Colon (tissue), 2 donors: ENCODE results near the gene EPAS1.

Experiments
- FAIRE-seq: peaks from 2 replicates; lab custom pipeline; 2012; peaks lifted over from hg19 to GRCh38; lab: Jason Lieb, UNC
- donor health status: control.
- donor health status: control.

The EPAS1 gene

DNA sequence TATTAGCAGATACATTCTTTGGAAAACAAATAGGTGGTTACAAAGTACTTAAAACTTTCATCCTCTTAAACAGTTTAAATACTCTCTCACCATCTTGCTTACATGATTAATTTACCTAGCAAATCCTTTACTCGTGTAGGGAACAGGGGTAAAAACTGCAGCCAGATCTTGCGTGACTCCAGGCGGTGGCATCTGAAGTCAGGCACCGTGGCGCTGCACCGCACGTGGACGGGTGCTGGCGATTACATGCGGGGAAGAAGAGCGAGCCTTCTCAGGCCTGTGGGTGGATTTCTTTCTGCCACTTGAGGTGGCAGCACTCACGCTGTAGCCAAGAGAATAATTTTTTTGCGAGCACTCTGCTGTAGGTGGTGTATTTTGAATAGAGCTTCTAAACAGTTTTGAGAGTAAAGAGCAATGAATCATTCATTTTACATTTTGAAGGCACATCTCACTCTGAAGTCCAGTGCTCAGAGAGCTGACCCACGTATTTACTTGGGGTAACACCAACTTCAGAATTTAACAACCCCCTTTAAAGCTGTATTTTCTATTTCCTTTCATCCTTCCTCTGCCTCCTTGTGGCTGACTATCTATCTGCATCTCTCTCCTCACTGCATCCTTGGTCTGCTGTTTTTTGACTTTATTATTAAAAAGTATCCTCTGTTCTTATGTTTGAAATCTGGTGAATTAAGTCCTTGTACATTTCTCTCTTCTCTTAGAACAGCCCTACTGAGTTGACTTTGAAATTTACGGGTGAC is 68.9 kb downstream of the EPAS1 start:
- FAIRE-seq = no peak

- no peak for FAIRE-seq
These were observed 69.5 kb downstream of the EPAS1 start for GRCh38 chr2:46366668-46367052.

- FAIRE-seq = no peak
These were observed 70.1 kb downstream of the EPAS1 start for GRCh38 chr2:46367286-46367685.

GRCh38 chr2:46368401-46368800 is 71.2 kb downstream of the EPAS1 start:
- no peak for FAIRE-seq

GRCh38 chr2:46369783-46370182 is 72.6 kb downstream of the EPAS1 start:
- FAIRE-seq = no peak

GRCh38 chr2:46371854-46372253 is 74.6 kb downstream of the EPAS1 start:
- no peak for FAIRE-seq

DNA sequence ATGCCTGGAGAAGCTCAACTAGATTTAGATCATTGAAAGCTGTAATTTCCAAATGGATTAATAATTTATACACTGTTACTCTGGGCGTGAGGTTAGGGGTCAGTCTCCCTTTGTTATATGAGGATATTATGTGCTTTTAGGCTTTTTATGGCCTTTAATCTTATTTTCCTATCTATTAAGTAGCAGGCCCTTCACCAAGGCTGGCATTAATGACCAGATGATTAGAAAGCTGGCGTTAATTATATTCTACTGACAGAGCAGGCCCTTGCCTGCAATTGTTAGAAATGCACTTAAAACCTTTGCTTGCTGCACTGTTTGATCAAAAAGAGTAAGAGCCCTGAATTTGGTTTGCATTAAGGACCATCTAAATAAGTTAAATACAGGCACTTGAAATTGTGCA is 75.3 kb downstream of the EPAS1 start:
- FAIRE-seq = no peak

DNA sequence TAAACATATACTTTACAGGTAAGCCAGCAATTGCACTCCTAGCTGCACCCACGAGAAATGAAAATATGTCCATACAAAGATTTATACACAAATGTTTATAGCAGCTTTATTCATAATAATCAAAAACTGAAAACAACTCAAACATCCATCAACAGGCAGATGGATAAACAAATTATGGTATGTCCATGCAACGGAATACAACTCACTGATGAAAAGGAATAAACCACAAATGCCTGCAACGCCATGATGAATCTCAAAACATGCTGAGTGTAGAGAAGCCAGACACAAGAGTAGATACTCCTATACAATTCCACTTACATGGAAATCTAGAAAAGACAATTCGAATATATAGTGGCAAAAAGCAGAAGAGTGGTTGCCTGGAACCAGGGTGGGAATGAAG is 76.0 kb downstream of the EPAS1 start:
- no peak for FAIRE-seq

- FAIRE-seq = no peak
These were observed 78.4 kb downstream of the EPAS1 start for GRCh38 chr2:46375566-46376125.

DNA sequence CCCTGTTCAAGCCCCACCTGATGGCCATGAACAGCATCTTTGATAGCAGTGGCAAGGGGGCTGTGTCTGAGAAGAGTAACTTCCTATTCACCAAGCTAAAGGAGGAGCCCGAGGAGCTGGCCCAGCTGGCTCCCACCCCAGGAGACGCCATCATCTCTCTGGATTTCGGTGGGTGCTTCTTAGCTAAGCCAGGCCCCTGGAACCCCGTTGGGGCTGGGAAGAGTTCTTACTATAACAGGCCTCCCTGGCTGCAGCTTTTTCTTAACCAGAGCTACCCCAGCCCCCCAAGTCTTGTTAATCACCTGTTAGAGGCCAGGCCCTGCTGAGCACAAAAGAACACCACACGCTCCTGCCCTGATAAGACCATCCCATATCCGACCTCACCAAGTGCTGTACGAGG is 79.4 kb downstream of the EPAS1 start:
- FAIRE-seq = no peak

- FAIRE-seq = no peak
These were observed 79.9 kb downstream of the EPAS1 start for GRCh38 chr2:46377101-46377581.

DNA sequence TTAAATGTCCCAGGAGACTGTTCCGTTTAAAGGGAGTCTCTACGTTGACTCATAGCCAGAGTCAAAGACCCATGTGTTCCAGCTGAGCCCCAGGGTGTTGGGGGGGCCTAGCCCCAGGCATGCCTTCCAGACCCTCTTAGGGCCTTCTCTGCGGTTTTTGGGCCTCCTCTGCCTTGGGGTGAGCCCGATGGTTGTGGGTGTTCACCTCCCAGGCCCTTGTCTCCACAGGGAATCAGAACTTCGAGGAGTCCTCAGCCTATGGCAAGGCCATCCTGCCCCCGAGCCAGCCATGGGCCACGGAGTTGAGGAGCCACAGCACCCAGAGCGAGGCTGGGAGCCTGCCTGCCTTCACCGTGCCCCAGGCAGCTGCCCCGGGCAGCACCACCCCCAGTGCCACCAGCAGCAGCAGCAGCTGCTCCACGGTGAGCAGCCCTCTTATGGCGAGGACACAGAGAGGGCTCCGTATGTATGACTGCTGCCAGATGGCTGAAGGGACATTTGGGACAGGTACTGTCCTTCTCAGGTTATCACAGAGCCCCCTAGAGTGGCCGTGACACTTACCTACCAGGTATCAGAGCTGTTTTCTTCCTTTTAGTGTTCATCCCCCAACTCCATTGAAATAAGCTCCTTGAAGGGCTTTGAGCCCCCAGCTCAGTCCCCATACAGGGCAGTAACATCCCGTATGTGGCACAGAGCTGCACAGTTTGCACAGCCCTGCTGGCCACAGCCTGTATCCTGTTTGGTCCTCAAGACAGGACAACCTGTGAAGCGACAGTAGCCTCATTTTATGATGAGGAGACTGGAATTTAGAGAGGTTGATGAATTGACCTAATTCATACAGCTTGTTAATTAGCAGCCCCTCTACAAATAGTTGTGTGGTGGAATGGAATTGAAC is 80.7 kb downstream of the EPAS1 start:
- FAIRE-seq = no peak

DNA sequence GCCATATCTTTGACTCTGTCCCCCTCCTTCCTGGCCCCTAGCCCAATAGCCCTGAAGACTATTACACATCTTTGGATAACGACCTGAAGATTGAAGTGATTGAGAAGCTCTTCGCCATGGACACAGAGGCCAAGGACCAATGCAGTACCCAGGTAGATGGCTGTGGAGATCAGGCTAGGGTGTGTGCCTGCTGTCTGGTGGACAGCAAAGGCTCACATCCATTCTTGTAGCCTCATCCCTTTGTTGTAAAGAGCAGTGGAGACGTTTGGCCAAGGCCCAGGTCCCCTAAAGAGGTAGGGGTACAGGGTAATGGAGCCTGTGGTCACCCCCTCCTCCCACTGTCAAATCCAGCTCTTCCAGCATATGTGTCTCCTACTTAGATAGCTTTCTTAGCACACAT is 81.4 kb downstream of the EPAS1 start:
- no peak for FAIRE-seq

DNA sequence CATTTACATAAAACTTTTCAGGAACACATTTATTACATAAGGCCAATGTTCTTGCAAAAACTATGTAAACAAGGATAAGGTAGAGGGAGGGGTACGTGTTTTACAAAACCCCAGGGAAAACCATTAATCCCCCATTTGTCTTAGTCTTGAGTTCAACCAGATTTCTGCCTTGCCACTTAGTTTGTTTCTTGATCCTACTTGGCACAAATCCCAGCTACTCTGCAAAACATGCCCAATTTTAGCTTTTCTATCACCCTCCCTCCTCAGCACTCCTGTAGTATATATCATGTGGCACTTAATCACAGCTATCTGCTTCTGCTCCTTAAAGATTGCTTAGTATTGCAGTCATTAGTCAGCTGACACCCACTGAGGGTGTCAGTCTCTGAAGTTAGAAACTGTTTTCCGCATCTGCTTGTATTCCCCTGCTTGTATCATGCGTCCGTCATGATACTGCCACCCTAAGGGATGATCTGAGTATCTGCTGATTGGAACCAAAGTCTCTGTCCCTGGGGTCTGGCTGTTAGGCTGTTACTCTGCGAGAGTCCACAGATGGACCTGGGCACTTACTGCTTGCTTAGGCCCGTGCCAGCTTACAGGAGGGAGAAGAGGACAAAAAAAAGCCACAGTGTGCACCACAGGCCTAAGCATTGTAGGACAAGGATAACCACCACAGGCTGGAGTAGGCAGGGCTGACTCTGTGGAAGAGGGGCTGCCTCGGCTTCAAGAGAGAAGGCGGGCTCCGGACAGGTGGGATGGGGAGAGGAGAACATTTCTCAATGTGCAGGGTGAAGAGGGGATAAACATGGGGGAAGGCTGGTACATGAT is 82.2 kb downstream of the EPAS1 start:
- no peak for FAIRE-seq

GRCh38 chr2:46380038-46380940 is 83.1 kb downstream of the EPAS1 start:
- FAIRE-seq = no peak

DNA sequence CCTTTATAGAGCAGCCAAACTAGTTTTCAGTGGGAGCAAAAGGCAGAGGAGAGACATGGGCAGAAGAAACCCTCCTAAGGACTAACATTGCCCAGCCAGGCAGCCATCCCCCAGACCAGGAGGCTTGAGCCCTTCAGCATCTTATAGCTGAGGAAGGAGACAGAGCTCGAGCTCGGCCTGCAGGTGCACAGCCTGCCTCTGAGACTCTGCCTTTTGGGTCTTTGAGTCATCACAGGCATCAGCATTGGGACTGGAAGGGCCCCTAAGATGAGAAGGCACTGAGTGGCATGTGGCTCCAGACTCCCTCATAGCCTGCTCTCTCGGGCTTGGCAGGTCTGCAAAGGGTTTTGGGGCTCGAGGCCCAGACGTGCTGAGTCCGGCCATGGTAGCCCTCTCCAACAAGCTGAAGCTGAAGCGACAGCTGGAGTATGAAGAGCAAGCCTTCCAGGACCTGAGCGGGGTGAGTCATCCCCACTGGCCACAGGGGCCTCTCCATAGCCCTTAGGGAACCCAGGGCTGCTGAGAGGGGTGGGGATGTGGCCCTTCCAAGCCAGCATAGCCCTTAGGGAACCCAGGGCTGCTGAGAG is 84.1 kb downstream of the EPAS1 start:
- FAIRE-seq = no peak

DNA sequence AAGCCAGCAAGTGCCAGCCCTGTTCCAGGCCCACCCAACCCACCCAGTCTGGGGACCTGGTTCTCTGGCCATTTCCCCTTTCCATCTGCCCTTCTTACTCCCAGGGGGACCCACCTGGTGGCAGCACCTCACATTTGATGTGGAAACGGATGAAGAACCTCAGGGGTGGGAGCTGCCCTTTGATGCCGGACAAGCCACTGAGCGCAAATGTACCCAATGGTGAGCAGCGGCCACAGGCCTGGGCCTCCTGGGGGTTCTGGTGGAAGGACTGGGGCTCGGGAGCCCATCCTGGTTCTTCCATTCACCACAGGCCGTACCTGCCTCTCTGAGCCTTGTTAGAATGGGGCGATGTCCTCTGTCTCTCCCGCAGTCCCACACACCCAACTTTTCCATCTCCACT is 84.7 kb downstream of the EPAS1 start:
- FAIRE-seq = no peak

DNA sequence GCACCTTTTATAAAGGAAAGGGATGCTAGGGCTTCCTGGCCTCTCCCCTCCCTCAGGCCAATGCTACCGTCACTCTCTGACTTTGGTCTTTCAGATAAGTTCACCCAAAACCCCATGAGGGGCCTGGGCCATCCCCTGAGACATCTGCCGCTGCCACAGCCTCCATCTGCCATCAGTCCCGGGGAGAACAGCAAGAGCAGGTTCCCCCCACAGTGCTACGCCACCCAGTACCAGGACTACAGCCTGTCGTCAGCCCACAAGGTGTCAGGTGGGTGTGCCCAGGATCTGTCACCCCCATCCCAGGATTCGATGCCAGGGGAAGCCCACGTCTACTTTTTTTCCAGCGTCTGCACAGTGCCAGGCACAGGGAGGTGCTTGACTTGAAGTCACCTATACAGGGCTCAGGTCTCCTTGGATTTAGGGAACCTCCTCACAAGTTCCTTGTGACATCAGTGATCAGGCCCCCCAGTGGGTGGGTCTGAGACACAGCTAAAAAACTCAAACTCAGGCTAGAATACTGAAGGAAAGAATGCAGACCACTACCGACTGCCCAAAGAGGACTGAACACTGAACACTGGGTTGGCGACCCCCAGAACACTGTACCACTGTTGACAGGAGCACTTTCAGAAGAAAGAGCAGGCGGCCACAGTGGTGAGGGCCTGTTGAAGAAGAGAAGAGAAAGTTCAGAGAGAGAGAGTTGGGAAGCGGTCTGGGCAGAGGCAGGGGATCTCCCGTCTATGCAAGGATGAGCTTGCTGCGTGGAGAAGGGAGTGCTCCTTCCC is 85.3 kb downstream of the EPAS1 start:
- FAIRE-seq = no peak

GRCh38 chr2:46383113-46383395 is 85.8 kb downstream of the EPAS1 start:
- FAIRE-seq = no peak
